Testis (tissue), 2 donors: Measurements from ENCODE around the gene CENPO.

Source experiments
- CTCF ChIP-seq, 3 experiments: fragments of 450-650 bp in 2 of 3; fragments of 200-600 bp in 1 of 3; sonication (generic) in 1 of 3; IDR thresholded peaks; one replicate each; pipeline ENCODE4 v1.5.1; 2016 to 2019; ENCODE audit warnings: antibody characterized with exemption in 3 of 3, mild to moderate bottlenecking in 2 of 3, moderate library complexity in 1 of 3
- POLR2A ChIP-seq: fragments of 450-650 bp; IDR thresholded peaks from one replicate; pipeline ENCODE4 v1.6.1; 2017; ENCODE audit warnings: antibody characterized with exemption, mild to moderate bottlenecking, moderate library complexity

- TF ChIP-seq CTCF (IDR thresholded peaks at IDR 0.05) (no peak), POLR2A (no peak)
Measured at GRCh38 chr2:24852431-24853020, 59.3 kb downstream of the CENPO start.
